HL-60 (cell line): Measurements from ENCODE around the gene LRRC51.

Experiments used
- GABPA ChIP-seq: IDR thresholded peaks from 2 replicates; pipeline ENCODE4 v1.6.1; 2012; ENCODE audit warnings: low read depth
- POLR2AphosphoS5 ChIP-seq: IDR thresholded peaks from 2 replicates; pipeline ENCODE4 v1.6.1; 2012; ENCODE audit warnings: low read depth
- SPI1 ChIP-seq: IDR thresholded peaks from 2 replicates; pipeline ENCODE4 v1.6.1; 2012; ENCODE audit warnings: low read depth, mild to moderate bottlenecking, borderline replicate concordance
- TF ChIP-seq, protein P1 (sequence below): IDR thresholded peaks from one replicate; pipeline ENCODE4 v1.5.1; 2011; ENCODE audit warnings: low read length, control low read depth, inconsistent platforms; ENCODE audit not compliant: insufficient read depth
- TF ChIP-seq, protein P2 (sequence below): IDR thresholded peaks from 2 replicates; pipeline ENCODE4 v1.6.1; 2012; ENCODE audit warnings: low read depth; ENCODE audit not compliant: insufficient replicate concordance

- TF ChIP-seq, protein P1, sequence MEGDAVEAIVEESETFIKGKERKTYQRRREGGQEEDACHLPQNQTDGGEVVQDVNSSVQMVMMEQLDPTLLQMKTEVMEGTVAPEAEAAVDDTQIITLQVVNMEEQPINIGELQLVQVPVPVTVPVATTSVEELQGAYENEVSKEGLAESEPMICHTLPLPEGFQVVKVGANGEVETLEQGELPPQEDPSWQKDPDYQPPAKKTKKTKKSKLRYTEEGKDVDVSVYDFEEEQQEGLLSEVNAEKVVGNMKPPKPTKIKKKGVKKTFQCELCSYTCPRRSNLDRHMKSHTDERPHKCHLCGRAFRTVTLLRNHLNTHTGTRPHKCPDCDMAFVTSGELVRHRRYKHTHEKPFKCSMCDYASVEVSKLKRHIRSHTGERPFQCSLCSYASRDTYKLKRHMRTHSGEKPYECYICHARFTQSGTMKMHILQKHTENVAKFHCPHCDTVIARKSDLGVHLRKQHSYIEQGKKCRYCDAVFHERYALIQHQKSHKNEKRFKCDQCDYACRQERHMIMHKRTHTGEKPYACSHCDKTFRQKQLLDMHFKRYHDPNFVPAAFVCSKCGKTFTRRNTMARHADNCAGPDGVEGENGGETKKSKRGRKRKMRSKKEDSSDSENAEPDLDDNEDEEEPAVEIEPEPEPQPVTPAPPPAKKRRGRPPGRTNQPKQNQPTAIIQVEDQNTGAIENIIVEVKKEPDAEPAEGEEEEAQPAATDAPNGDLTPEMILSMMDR = no peak
- TF ChIP-seq GABPA (no peak), POLR2AphosphoS5 (no peak), SPI1 (no peak)
- TF ChIP-seq, protein P2, sequence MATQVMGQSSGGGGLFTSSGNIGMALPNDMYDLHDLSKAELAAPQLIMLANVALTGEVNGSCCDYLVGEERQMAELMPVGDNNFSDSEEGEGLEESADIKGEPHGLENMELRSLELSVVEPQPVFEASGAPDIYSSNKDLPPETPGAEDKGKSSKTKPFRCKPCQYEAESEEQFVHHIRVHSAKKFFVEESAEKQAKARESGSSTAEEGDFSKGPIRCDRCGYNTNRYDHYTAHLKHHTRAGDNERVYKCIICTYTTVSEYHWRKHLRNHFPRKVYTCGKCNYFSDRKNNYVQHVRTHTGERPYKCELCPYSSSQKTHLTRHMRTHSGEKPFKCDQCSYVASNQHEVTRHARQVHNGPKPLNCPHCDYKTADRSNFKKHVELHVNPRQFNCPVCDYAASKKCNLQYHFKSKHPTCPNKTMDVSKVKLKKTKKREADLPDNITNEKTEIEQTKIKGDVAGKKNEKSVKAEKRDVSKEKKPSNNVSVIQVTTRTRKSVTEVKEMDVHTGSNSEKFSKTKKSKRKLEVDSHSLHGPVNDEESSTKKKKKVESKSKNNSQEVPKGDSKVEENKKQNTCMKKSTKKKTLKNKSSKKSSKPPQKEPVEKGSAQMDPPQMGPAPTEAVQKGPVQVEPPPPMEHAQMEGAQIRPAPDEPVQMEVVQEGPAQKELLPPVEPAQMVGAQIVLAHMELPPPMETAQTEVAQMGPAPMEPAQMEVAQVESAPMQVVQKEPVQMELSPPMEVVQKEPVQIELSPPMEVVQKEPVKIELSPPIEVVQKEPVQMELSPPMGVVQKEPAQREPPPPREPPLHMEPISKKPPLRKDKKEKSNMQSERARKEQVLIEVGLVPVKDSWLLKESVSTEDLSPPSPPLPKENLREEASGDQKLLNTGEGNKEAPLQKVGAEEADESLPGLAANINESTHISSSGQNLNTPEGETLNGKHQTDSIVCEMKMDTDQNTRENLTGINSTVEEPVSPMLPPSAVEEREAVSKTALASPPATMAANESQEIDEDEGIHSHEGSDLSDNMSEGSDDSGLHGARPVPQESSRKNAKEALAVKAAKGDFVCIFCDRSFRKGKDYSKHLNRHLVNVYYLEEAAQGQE = no peak
Measured at GRCh38 chr11:72066855-72067254, 13.8 kb upstream of the LRRC51 start.
